Activated CD8-positive, alpha-beta T cell treated with anti-CD3 and anti-CD28 coated beads for 36 hours (primary cell): ENCODE measurements around the gene CCNYL1. TPM values are rescaled to one million over a fixed set of nuclear protein-coding genes. Genes with fewer than 3 reads are reported as not detected.
"Not testable (repeated sequence)": the region's sequence is repeated elsewhere in the genome, so short reads cannot be mapped to it uniquely, and the experiment has no call there.

Experiments used
- ATAC-seq: fragments of 200-7000 bp; cut with Tn5 transposase; one replicate; pipeline ENCODE4 v1.10.0; 2021; ENCODE audit warnings: mild to moderate bottlenecking, moderate library complexity
- CTCF ChIA-PET: fragments of 350-600 bp; sonication (Branson Sonifier 250); formaldehyde crosslinking; loops from one replicate; lab custom pipeline; 2021; ENCODE audit warnings: antibody characterized with exemption; lab: Charles Lee
- POLR2A ChIA-PET: fragments of 350-600 bp; sonication (Branson Sonifier 250); formaldehyde crosslinking; loops from one replicate; lab custom pipeline; 2021; ENCODE audit warnings: antibody characterized with exemption; lab: Charles Lee
- DNase-seq: peaks from one replicate; pipeline ENCODE4 v3.0.0-alpha.2; 2020
- H3K27ac Mint-ChIP-seq: one replicate; pipeline ENCODE4 v1.8.0; 2021; ENCODE audit warnings: mild to moderate bottlenecking, mixed read lengths
- H3K27me3 Mint-ChIP-seq: one replicate; pipeline ENCODE4 v1.8.0; 2021; ENCODE audit warnings: mixed read lengths
- H3K36me3 Mint-ChIP-seq: one replicate; pipeline ENCODE4 v1.8.0; 2021; ENCODE audit warnings: low read depth, mixed read lengths
- H3K4me1 Mint-ChIP-seq: one replicate; pipeline ENCODE4 v1.8.0; 2021; ENCODE audit warnings: low read depth, mixed read lengths
- H3K4me3 Mint-ChIP-seq: one replicate; pipeline ENCODE4 v1.8.0; 2021; ENCODE audit warnings: mild to moderate bottlenecking, moderate library complexity, mixed read lengths
- H3K9me3 Mint-ChIP-seq: one replicate; pipeline ENCODE4 v1.8.0; 2021; ENCODE audit warnings: mixed read lengths
- intact Hi-C: fragments of 100-400 bp; cut with micrococcal nuclease; formaldehyde crosslinking; loops from one replicate; pipeline ENCODE4 v1.10.0; 2022
- total RNA-seq, 2 experiments: library from RNA; stranded (reverse); gene quantifications; one replicate each; pipeline ENCODE4 v1.2.3, GENCODE V29; 2021
- TF ChIP-seq, protein P1 (sequence below): fragments of 200-600 bp; IDR thresholded peaks from one replicate; pipeline ENCODE4 v1.8.0; 2022; ENCODE audit warnings: antibody characterized with exemption, mild to moderate bottlenecking

The CCNYL1 gene
- total RNA-seq, 2 experiments from 2014 or later: 3.8 to 4.3 TPM

DNA sequence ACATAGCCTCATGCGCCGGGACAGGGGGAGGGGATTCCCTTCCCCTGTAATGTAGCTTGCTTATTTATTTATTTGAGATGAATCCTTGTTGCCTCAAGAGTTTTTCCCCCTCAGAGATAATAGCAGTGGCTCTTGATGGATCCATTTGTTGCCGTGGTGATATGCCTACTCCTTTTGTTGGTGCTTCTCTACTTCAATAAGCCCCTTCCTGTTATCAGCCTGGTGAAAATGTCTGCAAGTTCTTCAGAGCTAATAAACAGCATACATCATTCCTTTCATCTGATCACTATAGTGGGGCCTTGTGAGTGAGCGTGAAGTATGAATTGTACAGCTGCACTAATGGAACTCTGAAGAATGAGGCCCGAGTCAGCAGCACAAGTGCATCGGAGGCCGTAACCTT lies 38.9 kb downstream of the CCNYL1 start:
- no peaks in the 10 kb centered on the region for H3K4me1 Mint-ChIP-seq
- POLR2A ChIA-PET: no interaction called here

DNA sequence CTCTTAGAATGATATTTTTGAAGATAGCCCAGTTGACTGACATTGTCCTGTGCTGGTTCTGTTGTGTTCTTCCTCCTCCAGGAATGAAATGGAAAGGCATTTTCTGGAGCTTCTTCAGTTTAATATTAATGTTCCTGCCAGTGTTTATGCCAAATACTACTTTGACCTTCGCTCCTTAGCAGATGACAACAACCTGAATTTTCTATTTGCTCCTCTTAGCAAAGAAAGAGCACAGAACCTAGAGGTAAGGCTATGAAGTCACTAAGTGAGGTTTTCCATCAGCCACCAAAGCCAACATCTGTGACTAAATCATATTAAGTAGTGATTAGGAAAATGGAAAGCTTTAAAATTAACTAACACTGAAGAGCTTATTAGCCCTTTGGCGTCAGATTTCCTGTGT lies 39.4 kb downstream of the CCNYL1 start:
- ChIA-PET CTCF (interaction anchor here (0.7 to 7.8 kb wide), 3 partner anchors 9 to 285 kb away, joined by 3 to 168 read pairs (median 3); no protein-coding TSS in a partner anchor), POLR2A (no interaction called here)
- TF ChIP-seq, protein P1, sequence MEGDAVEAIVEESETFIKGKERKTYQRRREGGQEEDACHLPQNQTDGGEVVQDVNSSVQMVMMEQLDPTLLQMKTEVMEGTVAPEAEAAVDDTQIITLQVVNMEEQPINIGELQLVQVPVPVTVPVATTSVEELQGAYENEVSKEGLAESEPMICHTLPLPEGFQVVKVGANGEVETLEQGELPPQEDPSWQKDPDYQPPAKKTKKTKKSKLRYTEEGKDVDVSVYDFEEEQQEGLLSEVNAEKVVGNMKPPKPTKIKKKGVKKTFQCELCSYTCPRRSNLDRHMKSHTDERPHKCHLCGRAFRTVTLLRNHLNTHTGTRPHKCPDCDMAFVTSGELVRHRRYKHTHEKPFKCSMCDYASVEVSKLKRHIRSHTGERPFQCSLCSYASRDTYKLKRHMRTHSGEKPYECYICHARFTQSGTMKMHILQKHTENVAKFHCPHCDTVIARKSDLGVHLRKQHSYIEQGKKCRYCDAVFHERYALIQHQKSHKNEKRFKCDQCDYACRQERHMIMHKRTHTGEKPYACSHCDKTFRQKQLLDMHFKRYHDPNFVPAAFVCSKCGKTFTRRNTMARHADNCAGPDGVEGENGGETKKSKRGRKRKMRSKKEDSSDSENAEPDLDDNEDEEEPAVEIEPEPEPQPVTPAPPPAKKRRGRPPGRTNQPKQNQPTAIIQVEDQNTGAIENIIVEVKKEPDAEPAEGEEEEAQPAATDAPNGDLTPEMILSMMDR: no peak
- H3K36me3 Mint-ChIP-seq: peaks cover 5% of the 10 kb centered on the region
- H3K9me3 Mint-ChIP-seq: no peaks in the 10 kb centered on the region
- ATAC-seq: no peak
- H3K4me3 Mint-ChIP-seq: no peak overlapping the region
- no peaks in the 10 kb centered on the region for H3K27me3 Mint-ChIP-seq
- H3K4me1 Mint-ChIP-seq: no peaks in the 10 kb centered on the region
- no peak for DNase-seq
- H3K27ac Mint-ChIP-seq: no peak overlapping the region
- intact Hi-C loops: no loop called here

More for the DNA sequence above, 38.9 kb downstream of the CCNYL1 start:
- H3K36me3 Mint-ChIP-seq: peaks cover 5% of the 10 kb centered on the region
- TF ChIP-seq, protein P1: no peak
- ATAC-seq (no peak), DNase-seq (no peak)
- intact Hi-C loops: no loop called here
- H3K27ac Mint-ChIP-seq: no peak overlapping the region
- no peaks in the 10 kb centered on the region for H3K27me3 Mint-ChIP-seq
- H3K9me3 Mint-ChIP-seq: no peaks in the 10 kb centered on the region
- CTCF ChIA-PET: interaction anchor here (0.5 to 7.8 kb wide), 4 partner anchors 9 to 322 kb away, joined by 3 to 168 read pairs (median 3); no protein-coding TSS in a partner anchor
- no peak overlapping the region for H3K4me3 Mint-ChIP-seq

DNA sequence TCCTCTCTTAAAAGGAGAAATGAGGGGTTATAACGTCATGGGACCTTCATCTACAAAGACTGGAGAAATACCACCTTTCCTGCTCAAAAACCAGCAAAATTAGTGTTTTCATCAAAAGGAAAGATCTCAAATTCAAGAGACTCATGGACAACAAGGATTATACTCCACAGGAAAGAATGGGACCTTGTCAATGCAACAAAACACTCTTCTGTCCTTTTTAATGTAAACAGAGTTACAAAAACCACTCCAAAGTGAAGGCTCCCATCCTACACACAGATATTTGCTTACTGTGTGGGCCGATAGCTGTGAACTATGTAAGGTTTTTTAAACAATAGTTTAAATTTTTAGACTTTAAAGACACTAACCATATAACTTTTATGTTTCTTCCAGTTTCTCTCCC lies 42.2 kb downstream of the CCNYL1 start:
- ATAC-seq, H3K4me1 Mint-ChIP-seq, H3K36me3 Mint-ChIP-seq, DNase-seq, H3K4me3 Mint-ChIP-seq, POLR2A ChIA-PET, H3K9me3 Mint-ChIP-seq, H3K27me3 Mint-ChIP-seq, intact Hi-C loops, CTCF ChIA-PET, H3K27ac Mint-ChIP-seq: not testable (repeated sequence)

DNA sequence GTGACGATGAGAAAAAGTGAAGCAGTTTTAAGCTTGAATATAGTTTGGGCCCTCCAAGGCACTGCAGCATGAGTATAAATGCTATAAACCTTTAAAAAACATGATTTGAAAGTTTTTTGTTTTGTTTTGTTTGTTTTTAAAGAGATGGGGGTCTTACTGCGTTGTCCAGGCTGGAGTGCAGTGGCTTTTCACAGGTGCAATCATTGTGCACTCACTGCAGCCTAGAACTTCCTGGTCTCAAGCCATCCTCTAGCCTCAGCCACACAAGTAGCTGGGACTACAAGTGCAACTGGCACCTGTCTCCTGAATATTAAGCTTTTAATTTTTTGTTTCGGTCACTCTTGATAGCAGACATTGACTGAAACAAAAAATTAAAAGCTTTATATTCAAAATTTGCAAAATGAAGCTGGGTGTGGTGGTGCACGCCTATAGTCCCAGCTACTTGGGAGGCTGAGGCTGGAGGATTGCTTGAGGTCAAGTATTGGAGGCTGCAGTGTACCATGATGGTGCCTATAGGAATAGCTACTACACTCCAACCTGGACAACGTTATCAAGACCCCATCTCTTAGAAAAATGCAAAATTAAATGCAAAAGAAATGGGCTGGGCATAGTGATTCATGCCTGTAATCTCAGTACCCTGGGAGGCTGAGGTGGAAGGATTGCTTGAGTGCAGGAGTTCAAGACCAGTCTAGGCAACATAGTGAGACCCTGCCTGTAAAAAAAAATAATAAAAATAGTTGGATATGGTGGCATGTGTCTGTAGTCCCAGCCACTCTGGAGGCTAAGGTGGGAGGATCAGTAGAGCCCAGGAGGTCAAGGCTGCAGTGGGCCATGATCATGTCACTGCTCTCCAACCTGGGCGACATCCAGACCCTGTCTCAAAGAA lies 43.3 kb downstream of the CCNYL1 start:
- no peak for DNase-seq
- no peaks in the 10 kb centered on the region for H3K9me3 Mint-ChIP-seq
- intact Hi-C loops: no loop called here
- peaks cover 5% of the 10 kb centered on the region for H3K36me3 Mint-ChIP-seq
- no peak for ATAC-seq
- H3K4me1 Mint-ChIP-seq: no peaks in the 10 kb centered on the region
- POLR2A ChIA-PET: interaction anchor here (0.8 to 1.2 kb wide), 2 partner anchors 9 to 201 kb away, joined by 3 to 4 read pairs; no protein-coding TSS in a partner anchor
- no peak overlapping the region for H3K27ac Mint-ChIP-seq
- TF ChIP-seq, protein P1: no peak
- H3K27me3 Mint-ChIP-seq: peaks cover under 1% of the 10 kb centered on the region
- CTCF ChIA-PET: interaction anchor here (1.0 to 1.5 kb wide), 2 partner anchors 9 to 11 kb away, joined by 4 to 9 read pairs; no protein-coding TSS in a partner anchor
- no peak overlapping the region for H3K4me3 Mint-ChIP-seq

DNA sequence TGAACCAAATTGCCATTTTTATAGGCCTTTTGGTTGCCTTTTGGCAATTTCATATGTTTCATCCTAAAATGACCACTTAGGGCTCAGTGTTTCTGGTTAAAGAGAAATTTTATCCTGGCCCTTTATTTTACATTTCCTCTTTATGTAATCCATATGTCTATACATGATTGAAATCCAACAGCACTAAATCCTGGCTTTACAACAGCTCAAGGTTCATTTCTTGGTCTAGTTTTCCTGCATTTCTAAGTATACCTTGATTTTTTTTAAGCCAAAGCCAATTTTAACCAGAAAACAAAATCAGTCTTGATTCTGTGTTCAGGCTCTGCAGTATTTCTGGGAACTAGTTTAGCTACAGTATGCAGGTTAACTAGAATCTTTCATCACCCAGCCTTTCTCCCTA lies 46.6 kb downstream of the CCNYL1 start:
- ATAC-seq (no peak), DNase-seq (no peak)
- Mint-ChIP-seq H3K27me3 (peaks cover 4% of the 10 kb centered on the region), H3K9me3 (no peaks in the 10 kb centered on the region), H3K4me1 (no peaks in the 10 kb centered on the region), H3K36me3 (peaks cover 2% of the 10 kb centered on the region), H3K27ac (no peak overlapping the region), H3K4me3 (no peak overlapping the region)
- POLR2A ChIA-PET: no interaction called here
- TF ChIP-seq, protein P1: no peak
- intact Hi-C loops: no loop called here
- CTCF ChIA-PET: no interaction called here
